ENCODE data around the gene FARP1.

FARP1 gene

GRCh38 chr13:98452851-98453843 is 310.3 kb downstream of the FARP1 start:
- no peak overlapping the region for H3K4me2 ChIP-seq (ENCODE audit: low read depth, low read length, poor library complexity, severe bottlenecking)
- no peaks in the 10 kb centered on the region for H3K27me3 ChIP-seq (ENCODE audit: low read length)
- H4K20me1 ChIP-seq (ENCODE audit: low read depth, low read length): no peaks in the 10 kb centered on the region
- no peak overlapping the region for H3K9ac ChIP-seq (ENCODE audit: low read length)
- no peaks in the 10 kb centered on the region for H3F3A ChIP-seq (ENCODE audit: insufficient read depth)
- H3K36me3 ChIP-seq (ENCODE audit: low read length): no peaks in the 10 kb centered on the region
- no peak for TF ChIP-seq CTCF (IDR thresholded peaks at IDR 0.05; ENCODE audit: insufficient read depth, low read length, poor library complexity, severe bottlenecking)
- no peak for TF ChIP-seq EZH2phosphoT487 (conservative IDR thresholded peaks at IDR 0.05; ENCODE audit: low read length)
- no peaks in the 10 kb centered on the region for H3K9me2 ChIP-seq (replicated peaks; ENCODE audit: insufficient read depth, low read length)
- H3K4me3 ChIP-seq (ENCODE audit: insufficient read depth, low read length, poor library complexity, severe bottlenecking): no peak overlapping the region
- no peak overlapping the region for H3K27ac ChIP-seq (ENCODE audit: low read depth, low read length)
- no peaks in the 10 kb centered on the region for H3K9me3 ChIP-seq (ENCODE audit: insufficient read depth, low read length)
- no peaks in the 10 kb centered on the region for H3K79me2 ChIP-seq (ENCODE audit: insufficient read depth, low read length)
- no peak overlapping the region for H2AFZ ChIP-seq (ENCODE audit: low read depth, low read length, severe bottlenecking)

- H3K9me2 ChIP-seq (replicated peaks; ENCODE audit: insufficient read depth, low read length): no peaks in the 10 kb centered on the region
- H3K9ac ChIP-seq (ENCODE audit: low read length): no peak overlapping the region
- no peaks in the 10 kb centered on the region for H3K27me3 ChIP-seq (ENCODE audit: low read length)
- no peak overlapping the region for H3K27ac ChIP-seq (ENCODE audit: low read depth, low read length)
- H4K20me1 ChIP-seq (ENCODE audit: low read depth, low read length): no peaks in the 10 kb centered on the region
- no peaks in the 10 kb centered on the region for H3K9me3 ChIP-seq (ENCODE audit: insufficient read depth, low read length)
- no peak overlapping the region for H3K4me3 ChIP-seq (ENCODE audit: insufficient read depth, low read length, poor library complexity, severe bottlenecking)
- no peaks in the 10 kb centered on the region for H3K79me2 ChIP-seq (ENCODE audit: insufficient read depth, low read length)
- H3K4me2 ChIP-seq (ENCODE audit: low read depth, low read length, poor library complexity, severe bottlenecking): no peak overlapping the region
- TF ChIP-seq EZH2phosphoT487 (conservative IDR thresholded peaks at IDR 0.05; ENCODE audit: low read length): no peak
- no peak for TF ChIP-seq CTCF (IDR thresholded peaks at IDR 0.05; ENCODE audit: insufficient read depth, low read length, poor library complexity, severe bottlenecking)
- no peak overlapping the region for H2AFZ ChIP-seq (ENCODE audit: low read depth, low read length, severe bottlenecking)
- H3F3A ChIP-seq (ENCODE audit: insufficient read depth): no peaks in the 10 kb centered on the region
- no peaks in the 10 kb centered on the region for H3K36me3 ChIP-seq (ENCODE audit: low read length)
Observed at GRCh38 chr13:98454389-98454881, 311.5 kb downstream of the FARP1 start.

- H3F3A ChIP-seq (ENCODE audit: insufficient read depth): no peaks in the 10 kb centered on the region
- no peaks in the 10 kb centered on the region for H3K27me3 ChIP-seq (ENCODE audit: low read length)
- H3K4me3 ChIP-seq (ENCODE audit: insufficient read depth, low read length, poor library complexity, severe bottlenecking): no peak overlapping the region
- H2AFZ ChIP-seq (ENCODE audit: low read depth, low read length, severe bottlenecking): no peak overlapping the region
- H3K36me3 ChIP-seq (ENCODE audit: low read length): no peaks in the 10 kb centered on the region
- no peaks in the 10 kb centered on the region for H3K9me3 ChIP-seq (ENCODE audit: insufficient read depth, low read length)
- H3K4me2 ChIP-seq (ENCODE audit: low read depth, low read length, poor library complexity, severe bottlenecking): no peak overlapping the region
- TF ChIP-seq EZH2phosphoT487 (conservative IDR thresholded peaks at IDR 0.05; ENCODE audit: low read length) (no peak), CTCF (IDR thresholded peaks at IDR 0.05; ENCODE audit: insufficient read depth, low read length, poor library complexity, severe bottlenecking) (no peak)
- no peak overlapping the region for H3K27ac ChIP-seq (ENCODE audit: low read depth, low read length)
- no peaks in the 10 kb centered on the region for H4K20me1 ChIP-seq (ENCODE audit: low read depth, low read length)
- no peaks in the 10 kb centered on the region for H3K9me2 ChIP-seq (replicated peaks; ENCODE audit: insufficient read depth, low read length)
- no peak overlapping the region for H3K9ac ChIP-seq (ENCODE audit: low read length)
- H3K79me2 ChIP-seq (ENCODE audit: insufficient read depth, low read length): no peaks in the 10 kb centered on the region
Observed at GRCh38 chr13:98456413-98456845, 313.5 kb downstream of the FARP1 start.

Measured in SU-DHL-6 (cell line).